ENCODE results near the gene BTBD18. TPM values are rescaled to one million over a fixed set of nuclear protein-coding genes. Genes with fewer than 3 reads are reported as not detected.

BTBD18 gene
- total RNA-seq, 2 donors from 2014 or later: not detected

GRCh38 chr11:57778318-57779037, 26.9 kb upstream of the BTBD18 start:
- Histone ChIP-seq H3K9me3 (no peaks in the 10 kb centered on the region), H3K27me3 (no peaks in the 10 kb centered on the region), H3K36me3 (no peaks in the 10 kb centered on the region), H3K4me3 (peak overlapping the region in 1 of 2 donors; percentile 28), H3K27ac (peak overlapping the region; percentile 79 to 90), H3K4me1 (peaks cover 0 to 100% of the 10 kb centered on the region in 2 donors)
- TF ChIP-seq CTCF (IDR thresholded peaks at IDR 0.05): no peak
- DNase-seq (ENCODE audit: low spot score): peak; percentile 97

GRCh38 chr11:57777969-57778317, 26.3 kb upstream of the BTBD18 start:
- peak overlapping the region in 1 of 2 donors; percentile 28 for H3K4me3 ChIP-seq
- no peak for TF ChIP-seq CTCF (IDR thresholded peaks at IDR 0.05)
- no peaks in the 10 kb centered on the region for H3K9me3 ChIP-seq
- H3K36me3 ChIP-seq: no peaks in the 10 kb centered on the region
- H3K4me1 ChIP-seq: peaks cover 0 to 100% of the 10 kb centered on the region in 2 donors
- DNase-seq (ENCODE audit: low spot score): no peak
- peak overlapping the region; percentile 79 to 90 for H3K27ac ChIP-seq
- no peaks in the 10 kb centered on the region for H3K27me3 ChIP-seq

GRCh38 chr11:57776577-57777210, 25.1 kb upstream of the BTBD18 start:
- H3K4me3 ChIP-seq: peak overlapping the region in 1 of 2 donors; percentile 0

GRCh38 chr11:57776031-57776521, 24.5 kb upstream of the BTBD18 start:
- Histone ChIP-seq H3K27me3 (no peaks in the 10 kb centered on the region), H3K4me3 (peak overlapping the region in 1 of 2 donors; percentile 0), H3K36me3 (no peaks in the 10 kb centered on the region), H3K4me1 (peaks cover 0 to 99% of the 10 kb centered on the region in 2 donors), H3K27ac (peak overlapping the region; percentile 79 to 90), H3K9me3 (no peaks in the 10 kb centered on the region)
- TF ChIP-seq CTCF (IDR thresholded peaks at IDR 0.05): no peak
- DNase-seq (ENCODE audit: low spot score): no peak

More at GRCh38 chr11:57776577-57777210, 25.1 kb upstream of the BTBD18 start:
- Histone ChIP-seq H3K4me1 (peaks cover 0 to 100% of the 10 kb centered on the region in 2 donors), H3K27me3 (no peaks in the 10 kb centered on the region), H3K27ac (peak overlapping the region; percentile 79 to 90), H3K9me3 (no peaks in the 10 kb centered on the region), H3K36me3 (no peaks in the 10 kb centered on the region)
- TF ChIP-seq CTCF (IDR thresholded peaks at IDR 0.05): no peak
- no peak for DNase-seq (ENCODE audit: low spot score)

- no peaks in the 10 kb centered on the region for H3K36me3 ChIP-seq
- H3K9me3 ChIP-seq: no peaks in the 10 kb centered on the region
- H3K27ac ChIP-seq: peak overlapping the region; percentile 79 to 90
- peaks cover 0 to 99% of the 10 kb centered on the region in 2 donors for H3K4me1 ChIP-seq
- TF ChIP-seq CTCF (IDR thresholded peaks at IDR 0.05): no peak
- no peaks in the 10 kb centered on the region for H3K27me3 ChIP-seq
- DNase-seq (ENCODE audit: low spot score): no peak
- peak overlapping the region in 1 of 2 donors; percentile 0 for H3K4me3 ChIP-seq
Measured at GRCh38 chr11:57775491-57775890, 23.9 kb upstream of the BTBD18 start.
